Measurements from ENCODE around the gene PTPN12.

Gene PTPN12

GRCh38 chr7:77563275-77563674 is 26.2 kb downstream of the PTPN12 start:
- H3K4me3 ChIP-seq (replicated peaks; ENCODE audit: low read depth, low read length) = no peak overlapping the region
- no peak for TF ChIP-seq CTCF (IDR thresholded peaks at IDR 0.05; ENCODE audit: low read depth, low read length, missing control alignments)
- no peak for DNase-seq (ENCODE audit: extremely low read depth, low read depth)

- no peak for DNase-seq (ENCODE audit: extremely low read depth, low read depth)
- no peak overlapping the region for H3K4me3 ChIP-seq (replicated peaks; ENCODE audit: low read depth, low read length)
- TF ChIP-seq CTCF (IDR thresholded peaks at IDR 0.05; ENCODE audit: low read depth, low read length, missing control alignments) = no peak
Measured at GRCh38 chr7:77565917-77566316, 28.8 kb downstream of the PTPN12 start.

GRCh38 chr7:77566421-77566820 is 29.3 kb downstream of the PTPN12 start:
- H3K4me3 ChIP-seq (replicated peaks; ENCODE audit: low read depth, low read length) = no peak overlapping the region
- DNase-seq (ENCODE audit: extremely low read depth, low read depth) = no peak
- no peak for TF ChIP-seq CTCF (IDR thresholded peaks at IDR 0.05; ENCODE audit: low read depth, low read length, missing control alignments)

- no peak for DNase-seq (ENCODE audit: extremely low read depth, low read depth)
- TF ChIP-seq CTCF (IDR thresholded peaks at IDR 0.05; ENCODE audit: low read depth, low read length, missing control alignments) = no peak
- no peak overlapping the region for H3K4me3 ChIP-seq (replicated peaks; ENCODE audit: low read depth, low read length)
Measured at GRCh38 chr7:77569514-77570232, 32.6 kb downstream of the PTPN12 start.

GRCh38 chr7:77570330-77571011 is 33.4 kb downstream of the PTPN12 start:
- DNase-seq (ENCODE audit: extremely low read depth, low read depth) = peak; percentile 56

GRCh38 chr7:77571801-77572200 is 34.7 kb downstream of the PTPN12 start:
- H3K4me3 ChIP-seq (replicated peaks; ENCODE audit: low read depth, low read length) = no peak overlapping the region
- no peak for DNase-seq (ENCODE audit: extremely low read depth, low read depth)
- TF ChIP-seq CTCF (IDR thresholded peaks at IDR 0.05; ENCODE audit: low read depth, low read length, missing control alignments) = no peak

More at GRCh38 chr7:77570330-77571011, 33.4 kb downstream of the PTPN12 start:
- no peak for TF ChIP-seq CTCF (IDR thresholded peaks at IDR 0.05; ENCODE audit: low read depth, low read length, missing control alignments)
- H3K4me3 ChIP-seq (replicated peaks; ENCODE audit: low read depth, low read length) = no peak overlapping the region
